ENCODE data around the gene DPYSL5.

The DPYSL5 gene

GRCh38 chr2:26985807-26986206 lies 137.9 kb downstream of the DPYSL5 start:
- no peaks in the 10 kb centered on the region for H3K9me2 ChIP-seq (ENCODE audit: low read depth, low read length)
- H3K79me2 ChIP-seq (ENCODE audit: insufficient read depth, low read length), result no peaks in the 10 kb centered on the region
- no peak overlapping the region for H3K4me3 ChIP-seq (ENCODE audit: low read depth, low read length, poor library complexity, severe bottlenecking)
- no peaks in the 10 kb centered on the region for H3K4me1 ChIP-seq (ENCODE audit: insufficient read depth, low read length, severe bottlenecking)
- H2AFZ ChIP-seq (ENCODE audit: low read length), result no peak overlapping the region
- H3K36me3 ChIP-seq (ENCODE audit: insufficient read depth, low read length), result no peaks in the 10 kb centered on the region
- H3K27me3 ChIP-seq (ENCODE audit: insufficient read depth, low read length), result 0 out of 2 replicates have a peak, but pooled peaks cover 4% of the 10 kb centered on the region
- H3K4me2 ChIP-seq (ENCODE audit: low read length), result no peak overlapping the region
- no peak overlapping the region for H3K27ac ChIP-seq (ENCODE audit: low read depth, low read length, poor library complexity, severe bottlenecking)
- no peaks in the 10 kb centered on the region for H4K20me1 ChIP-seq (ENCODE audit: insufficient read depth, low read length)
- no peak for TF ChIP-seq CTCF (IDR thresholded peaks at IDR 0.05; ENCODE audit: low read length)
- TF ChIP-seq EZH2 (IDR thresholded peaks at IDR 0.05; ENCODE audit: borderline replicate concordance, low read length), result no peak
- H3K9ac ChIP-seq (ENCODE audit: low read length), result no peak overlapping the region
- H3K9me3 ChIP-seq (ENCODE audit: low read length), result no peaks in the 10 kb centered on the region
- H3F3A ChIP-seq (ENCODE audit: insufficient read depth, low read length), result no peaks in the 10 kb centered on the region

DNA sequence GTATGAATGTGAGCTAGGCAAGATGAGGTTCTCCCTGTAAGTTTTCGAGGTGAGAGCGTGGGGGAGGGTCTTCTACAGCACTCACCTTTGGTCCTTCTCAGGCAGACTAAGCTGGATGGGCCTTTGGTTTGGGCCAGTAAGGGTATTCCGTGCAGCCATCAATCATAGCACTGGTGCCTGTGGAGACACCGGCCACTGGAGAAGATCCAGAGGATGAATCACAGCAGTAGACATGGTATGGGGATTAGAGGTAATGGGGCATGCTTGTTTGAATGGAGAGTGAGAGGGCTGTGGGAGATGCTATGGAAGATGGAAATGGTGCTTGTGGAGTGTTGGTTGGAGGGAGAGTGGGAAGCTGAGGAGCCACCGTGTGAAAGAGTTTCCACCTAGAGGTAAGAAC lies 138.6 kb downstream of the DPYSL5 start:
- Histone ChIP-seq H4K20me1 (ENCODE audit: insufficient read depth, low read length) (no peaks in the 10 kb centered on the region), H3K4me2 (ENCODE audit: low read length) (no peak overlapping the region), H3K4me3 (ENCODE audit: low read depth, low read length, poor library complexity, severe bottlenecking) (no peak overlapping the region), H3K79me2 (ENCODE audit: insufficient read depth, low read length) (no peaks in the 10 kb centered on the region), H3K9me3 (ENCODE audit: low read length) (no peaks in the 10 kb centered on the region), H2AFZ (ENCODE audit: low read length) (no peak overlapping the region), H3F3A (ENCODE audit: insufficient read depth, low read length) (no peaks in the 10 kb centered on the region), H3K9me2 (ENCODE audit: low read depth, low read length) (no peaks in the 10 kb centered on the region), H3K27me3 (ENCODE audit: insufficient read depth, low read length) (0 out of 2 replicates have a peak, but pooled peaks cover 4% of the 10 kb centered on the region), H3K36me3 (ENCODE audit: insufficient read depth, low read length) (no peaks in the 10 kb centered on the region), H3K9ac (ENCODE audit: low read length) (no peak overlapping the region), H3K27ac (ENCODE audit: low read depth, low read length, poor library complexity, severe bottlenecking) (no peak overlapping the region), H3K4me1 (ENCODE audit: insufficient read depth, low read length, severe bottlenecking) (no peaks in the 10 kb centered on the region)
- TF ChIP-seq EZH2 (IDR thresholded peaks at IDR 0.05; ENCODE audit: borderline replicate concordance, low read length) (no peak), CTCF (IDR thresholded peaks at IDR 0.05; ENCODE audit: low read length) (no peak)

GRCh38 chr2:26988058-26988860 lies 140.3 kb downstream of the DPYSL5 start:
- Histone ChIP-seq H3K27ac (ENCODE audit: low read depth, low read length, poor library complexity, severe bottlenecking) (no peak overlapping the region), H3K79me2 (ENCODE audit: insufficient read depth, low read length) (no peaks in the 10 kb centered on the region), H3K9ac (ENCODE audit: low read length) (no peak overlapping the region), H3K9me2 (ENCODE audit: low read depth, low read length) (no peaks in the 10 kb centered on the region), H3K4me2 (ENCODE audit: low read length) (no peak overlapping the region), H3K4me3 (ENCODE audit: low read depth, low read length, poor library complexity, severe bottlenecking) (no peak overlapping the region), H4K20me1 (ENCODE audit: insufficient read depth, low read length) (no peaks in the 10 kb centered on the region), H3K4me1 (ENCODE audit: insufficient read depth, low read length, severe bottlenecking) (no peaks in the 10 kb centered on the region), H3F3A (ENCODE audit: insufficient read depth, low read length) (no peaks in the 10 kb centered on the region), H3K27me3 (ENCODE audit: insufficient read depth, low read length) (no peaks in the 10 kb centered on the region), H3K9me3 (ENCODE audit: low read length) (no peaks in the 10 kb centered on the region), H3K36me3 (ENCODE audit: insufficient read depth, low read length) (no peaks in the 10 kb centered on the region), H2AFZ (ENCODE audit: low read length) (no peak overlapping the region)
- no peak for TF ChIP-seq EZH2 (IDR thresholded peaks at IDR 0.05; ENCODE audit: borderline replicate concordance, low read length)
- TF ChIP-seq CTCF (IDR thresholded peaks at IDR 0.05; ENCODE audit: low read length), result no peak
